Coronary artery (tissue), 2 donors: Measurements from ENCODE around the gene MLLT3.

Experiments
- DNase-seq: peaks from one replicate; pipeline ENCODE4 v3.0.0-alpha.2; 2017; ENCODE audit warnings: low spot score
- H3K27ac ChIP-seq, 2 donors: fragments of 200-600 bp; sonication (generic); one replicate each; pipeline ENCODE4 v1.5.1; 2016 to 2019
- H3K4me3 ChIP-seq: fragments of 200-600 bp; sonication (generic); 2 replicates; pipeline ENCODE4 v1.5.1; 2016; ENCODE audit warnings: mild to moderate bottlenecking, moderate library complexity
- TF ChIP-seq, protein P1 (sequence below): fragments of 200-600 bp; sonication (generic); IDR thresholded peaks from one replicate; pipeline ENCODE4 v1.5.1; 2019; ENCODE audit warnings: antibody characterized with exemption

The MLLT3 gene

GRCh38 chr9:20508242-20508641 is 114.1 kb downstream of the MLLT3 start:
- no peak for DNase-seq
- TF ChIP-seq, protein P1, sequence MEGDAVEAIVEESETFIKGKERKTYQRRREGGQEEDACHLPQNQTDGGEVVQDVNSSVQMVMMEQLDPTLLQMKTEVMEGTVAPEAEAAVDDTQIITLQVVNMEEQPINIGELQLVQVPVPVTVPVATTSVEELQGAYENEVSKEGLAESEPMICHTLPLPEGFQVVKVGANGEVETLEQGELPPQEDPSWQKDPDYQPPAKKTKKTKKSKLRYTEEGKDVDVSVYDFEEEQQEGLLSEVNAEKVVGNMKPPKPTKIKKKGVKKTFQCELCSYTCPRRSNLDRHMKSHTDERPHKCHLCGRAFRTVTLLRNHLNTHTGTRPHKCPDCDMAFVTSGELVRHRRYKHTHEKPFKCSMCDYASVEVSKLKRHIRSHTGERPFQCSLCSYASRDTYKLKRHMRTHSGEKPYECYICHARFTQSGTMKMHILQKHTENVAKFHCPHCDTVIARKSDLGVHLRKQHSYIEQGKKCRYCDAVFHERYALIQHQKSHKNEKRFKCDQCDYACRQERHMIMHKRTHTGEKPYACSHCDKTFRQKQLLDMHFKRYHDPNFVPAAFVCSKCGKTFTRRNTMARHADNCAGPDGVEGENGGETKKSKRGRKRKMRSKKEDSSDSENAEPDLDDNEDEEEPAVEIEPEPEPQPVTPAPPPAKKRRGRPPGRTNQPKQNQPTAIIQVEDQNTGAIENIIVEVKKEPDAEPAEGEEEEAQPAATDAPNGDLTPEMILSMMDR = no peak
- no peak overlapping the region for H3K27ac ChIP-seq
- no peak overlapping the region for H3K4me3 ChIP-seq

DNA sequence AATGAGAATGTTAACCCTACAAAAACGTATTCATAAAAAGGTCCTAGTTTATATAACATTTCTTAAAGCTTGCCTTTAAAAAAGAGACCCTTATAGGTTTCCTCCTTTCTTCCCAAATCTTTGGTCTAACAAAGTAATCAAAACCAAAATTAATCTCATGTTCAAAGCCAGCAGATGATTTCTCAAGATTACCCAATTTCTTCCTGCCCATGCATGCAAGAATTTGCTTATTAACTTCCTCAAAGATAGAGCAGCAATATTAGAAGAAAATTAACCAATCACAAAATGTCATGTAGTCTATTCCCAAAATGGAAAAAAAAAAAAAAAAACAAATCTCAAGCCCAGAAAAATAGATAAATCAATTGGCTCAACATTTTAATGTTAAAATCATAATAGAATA is 114.9 kb downstream of the MLLT3 start:
- no peak overlapping the region for H3K27ac ChIP-seq
- TF ChIP-seq, protein P1 = no peak
- no peak overlapping the region for H3K4me3 ChIP-seq
- no peak for DNase-seq

GRCh38 chr9:20506099-20506900 is 116.0 kb downstream of the MLLT3 start:
- TF ChIP-seq, protein P1 = no peak
- no peak overlapping the region for H3K27ac ChIP-seq
- H3K4me3 ChIP-seq = no peak overlapping the region
- no peak for DNase-seq

- Histone ChIP-seq H3K27ac (no peak overlapping the region), H3K4me3 (no peak overlapping the region)
- no peak for DNase-seq
- TF ChIP-seq, protein P1 = no peak
Measured at GRCh38 chr9:20505574-20505973, 116.7 kb downstream of the MLLT3 start.

GRCh38 chr9:20504930-20505329 is 117.4 kb downstream of the MLLT3 start:
- Histone ChIP-seq H3K27ac (no peak overlapping the region), H3K4me3 (no peak overlapping the region)
- DNase-seq = no peak
- TF ChIP-seq, protein P1 = no peak

GRCh38 chr9:20500101-20500500 is 122.2 kb downstream of the MLLT3 start:
- H3K27ac ChIP-seq = no peak overlapping the region
- DNase-seq = no peak
- no peak overlapping the region for H3K4me3 ChIP-seq
- TF ChIP-seq, protein P1 = no peak

GRCh38 chr9:20499013-20499412 is 123.3 kb downstream of the MLLT3 start:
- TF ChIP-seq, protein P1 = no peak
- no peak for DNase-seq
- H3K4me3 ChIP-seq = no peak overlapping the region
- no peak overlapping the region for H3K27ac ChIP-seq
